ENCODE results near the gene PRKCB. TPM values are rescaled to one million over a fixed set of nuclear protein-coding genes. Genes with fewer than 3 reads are reported as not detected.

PRKCB gene
- total RNA-seq, 6 donors from 2014 or later: 9.6 to 28.0 (median 13.9) TPM

- Histone ChIP-seq H3K4me3 (no peak overlapping the region), H3K9me3 (peaks cover 0 to 15% (median 4%) of the 10 kb centered on the region in 4 donors), H3K27me3 (no peaks in the 10 kb centered on the region), H3K27ac (no peak overlapping the region), H3K36me3 (no peaks in the 10 kb centered on the region), H3K4me1 (peaks cover 5 to 18% (median 11%) of the 10 kb centered on the region in 4 donors)
- DNase-seq (no peak), ATAC-seq (ENCODE audit: low FRiP score in 2 of 2) (no peak)
- TF ChIP-seq, protein P1, sequence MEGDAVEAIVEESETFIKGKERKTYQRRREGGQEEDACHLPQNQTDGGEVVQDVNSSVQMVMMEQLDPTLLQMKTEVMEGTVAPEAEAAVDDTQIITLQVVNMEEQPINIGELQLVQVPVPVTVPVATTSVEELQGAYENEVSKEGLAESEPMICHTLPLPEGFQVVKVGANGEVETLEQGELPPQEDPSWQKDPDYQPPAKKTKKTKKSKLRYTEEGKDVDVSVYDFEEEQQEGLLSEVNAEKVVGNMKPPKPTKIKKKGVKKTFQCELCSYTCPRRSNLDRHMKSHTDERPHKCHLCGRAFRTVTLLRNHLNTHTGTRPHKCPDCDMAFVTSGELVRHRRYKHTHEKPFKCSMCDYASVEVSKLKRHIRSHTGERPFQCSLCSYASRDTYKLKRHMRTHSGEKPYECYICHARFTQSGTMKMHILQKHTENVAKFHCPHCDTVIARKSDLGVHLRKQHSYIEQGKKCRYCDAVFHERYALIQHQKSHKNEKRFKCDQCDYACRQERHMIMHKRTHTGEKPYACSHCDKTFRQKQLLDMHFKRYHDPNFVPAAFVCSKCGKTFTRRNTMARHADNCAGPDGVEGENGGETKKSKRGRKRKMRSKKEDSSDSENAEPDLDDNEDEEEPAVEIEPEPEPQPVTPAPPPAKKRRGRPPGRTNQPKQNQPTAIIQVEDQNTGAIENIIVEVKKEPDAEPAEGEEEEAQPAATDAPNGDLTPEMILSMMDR (IDR thresholded peaks at IDR 0.05): no peak
- no peak for TF ChIP-seq POLR2AphosphoS5 (IDR thresholded peaks at IDR 0.05)
- TF ChIP-seq POLR2A (IDR thresholded peaks at IDR 0.05): no peak
- no peak for TF ChIP-seq EP300 (IDR thresholded peaks at IDR 0.05)
- 79 to 94% methylated on average over 2 of the region's 2 CpGs for WGBS, 2 donors
These were observed 2.3 kb upstream of the PRKCB start for GRCh38 chr16:23833504-23833903.

GRCh38 chr16:23833960-23834685, 1.7 kb upstream of the PRKCB start:
- H3K9me3 ChIP-seq: peaks cover 0 to 11% (median 3%) of the 10 kb centered on the region in 4 donors
- no peaks in the 10 kb centered on the region for H3K27me3 ChIP-seq
- DNase-seq: no peak
- no peak overlapping the region for H3K27ac ChIP-seq
- no peaks in the 10 kb centered on the region for H3K36me3 ChIP-seq
- 64 to 68% methylated on average over 4 to 7 of the region's 7 CpGs for WGBS, 2 donors
- H3K4me1 ChIP-seq: peaks cover 5 to 18% (median 11%) of the 10 kb centered on the region in 4 donors
- TF ChIP-seq POLR2A (IDR thresholded peaks at IDR 0.05) (no peak), EP300 (IDR thresholded peaks at IDR 0.05) (no peak), POLR2AphosphoS5 (IDR thresholded peaks at IDR 0.05) (peak in 1 of 2 donors; percentile 16)
- TF ChIP-seq, protein P1 (IDR thresholded peaks at IDR 0.05): no peak
- no peak overlapping the region for H3K4me3 ChIP-seq
- no peak for ATAC-seq (ENCODE audit: low FRiP score in 2 of 2)

DNA sequence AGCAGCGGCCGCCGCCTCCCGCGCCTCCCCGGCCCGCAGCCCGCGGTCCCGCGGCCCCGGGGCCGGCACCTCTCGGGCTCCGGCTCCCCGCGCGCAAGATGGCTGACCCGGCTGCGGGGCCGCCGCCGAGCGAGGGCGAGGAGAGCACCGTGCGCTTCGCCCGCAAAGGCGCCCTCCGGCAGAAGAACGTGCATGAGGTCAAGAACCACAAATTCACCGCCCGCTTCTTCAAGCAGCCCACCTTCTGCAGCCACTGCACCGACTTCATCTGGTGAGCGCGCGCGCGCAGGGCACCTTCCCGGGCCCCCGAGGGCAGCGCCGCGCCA, 258 bp downstream of the PRKCB start:
- no peaks in the 10 kb centered on the region for H3K27me3 ChIP-seq
- peak overlapping the region; percentile 27 to 64 (median 62) for H3K4me3 ChIP-seq
- H3K9me3 ChIP-seq: no peaks in the 10 kb centered on the region
- H3K36me3 ChIP-seq: no peaks in the 10 kb centered on the region
- ATAC-seq (ENCODE audit: low FRiP score in 2 of 2) (no peak), DNase-seq (no peak)
- TF ChIP-seq, protein P1 (IDR thresholded peaks at IDR 0.05): no peak
- TF ChIP-seq EP300 (IDR thresholded peaks at IDR 0.05) (no peak), POLR2A (IDR thresholded peaks at IDR 0.05) (no peak), POLR2AphosphoS5 (IDR thresholded peaks at IDR 0.05) (no peak)
- H3K4me1 ChIP-seq: peaks cover 5 to 18% (median 11%) of the 10 kb centered on the region in 4 donors
- 0% methylated on average over 4 of the region's 45 CpGs; no CpG with 5 or more reads in 1 of the 2 donors for whole genome bisulfite sequencing, 2 donors
- peak overlapping the region; percentile 46 to 87 (median 65) for H3K27ac ChIP-seq

GRCh38 chr16:23836404-23837311, 875 bp downstream of the PRKCB start:
- Histone ChIP-seq H3K27me3 (no peaks in the 10 kb centered on the region), H3K27ac (peak overlapping the region; percentile 46 to 87 (median 65)), H3K9me3 (no peaks in the 10 kb centered on the region), H3K36me3 (no peaks in the 10 kb centered on the region), H3K4me3 (peak overlapping the region; percentile 27 to 64 (median 62)), H3K4me1 (peaks cover 5 to 18% (median 11%) of the 10 kb centered on the region in 4 donors)
- DNase-seq (peak; percentile 69 to 89), ATAC-seq (ENCODE audit: low FRiP score in 2 of 2) (peak; percentile 56 to 58)
- TF ChIP-seq POLR2A (IDR thresholded peaks at IDR 0.05) (no peak), POLR2AphosphoS5 (IDR thresholded peaks at IDR 0.05) (no peak)
- WGBS, 2 donors: 2% methylated on average over 23 to 50 of the region's 63 CpGs

All from upper lobe of left lung (tissue), 6 donors.